NCI-H2107 treated with DMSO at 0.1 percent for 48 hours (cell line): ENCODE results near the gene MBTPS1.

ENCODE experiments used
- DNase-seq: peaks from one replicate; lab custom pipeline; 2025; ENCODE audit not compliant: unreplicated experiment; lab: John Stamatoyannopoulos, UW

Gene MBTPS1

GRCh38 chr16:84055366-84055765, 61.4 kb downstream of the MBTPS1 start:
- no peak for DNase-seq

GRCh38 chr16:84054916-84055315, 61.8 kb downstream of the MBTPS1 start:
- no peak for DNase-seq

GRCh38 chr16:84054271-84054670, 62.5 kb downstream of the MBTPS1 start:
- DNase-seq, result no peak

- DNase-seq, result no peak
Measured at GRCh38 chr16:84053237-84053636, 63.5 kb downstream of the MBTPS1 start.

- no peak for DNase-seq
Measured at GRCh38 chr16:84052071-84052622, 64.6 kb downstream of the MBTPS1 start.

- no peak for DNase-seq
Measured at GRCh38 chr16:84050316-84050715, 66.4 kb downstream of the MBTPS1 start.

- DNase-seq, result no peak
Measured at GRCh38 chr16:84049403-84050060, 67.2 kb downstream of the MBTPS1 start.

GRCh38 chr16:84048871-84049270, 67.9 kb downstream of the MBTPS1 start:
- no peak for DNase-seq

GRCh38 chr16:84048270-84048669, 68.5 kb downstream of the MBTPS1 start:
- DNase-seq, result peak; percentile 20

- no peak for DNase-seq
Measured at GRCh38 chr16:84047626-84048025, 69.1 kb downstream of the MBTPS1 start.

- DNase-seq, result no peak
Measured at GRCh38 chr16:84047206-84047605, 69.5 kb downstream of the MBTPS1 start.

GRCh38 chr16:84045818-84046470, 70.8 kb downstream of the MBTPS1 start:
- no peak for DNase-seq

- DNase-seq, result no peak
Measured at GRCh38 chr16:84045001-84045817, 71.5 kb downstream of the MBTPS1 start.

- DNase-seq, result no peak
Measured at GRCh38 chr16:84044118-84044488, 72.6 kb downstream of the MBTPS1 start.

- DNase-seq, result peak; percentile 80
Measured at GRCh38 chr16:84043486-84044117, 73.1 kb downstream of the MBTPS1 start.

GRCh38 chr16:84042879-84043485, 73.8 kb downstream of the MBTPS1 start:
- DNase-seq, result peak; percentile 95

GRCh38 chr16:84042308-84042878, 74.3 kb downstream of the MBTPS1 start, which contains the start of gene SLC38A8:
Gene SLC38A8, minus strand, starts transcription at chr16:84042795. Its CDS starts 638 bp downstream, at chr16:84042157.
- no peak for DNase-seq

GRCh38 chr16:84041881-84042280, 74.9 kb downstream of the MBTPS1 start:
- DNase-seq, result no peak

- peak; percentile 40 for DNase-seq
Measured at GRCh38 chr16:84040823-84041820, 75.6 kb downstream of the MBTPS1 start.
